Testis (tissue), 3 donors: Measurements from ENCODE around the gene TBL1XR1. TPM values are rescaled to one million over a fixed set of nuclear protein-coding genes. Genes with fewer than 3 reads are reported as not detected.

ENCODE experiments used
- DNase-seq: peaks from one replicate; pipeline ENCODE4 v3.0.0-alpha.2; 2019
- H3K27ac ChIP-seq, 2 donors: fragments of 200-600 bp; sonication (generic); one replicate each; pipeline ENCODE4 v1.5.1; 2019
- H3K27me3 ChIP-seq: fragments of 200-600 bp; sonication (generic); one replicate; pipeline ENCODE4 v1.5.1; 2019
- H3K36me3 ChIP-seq: fragments of 200-600 bp; sonication (generic); one replicate; pipeline ENCODE4 v1.5.1; 2017; ENCODE audit warnings: low read depth; ENCODE audit errors: missing control alignments
- H3K4me1 ChIP-seq: fragments of 200-600 bp; sonication (generic); one replicate; pipeline ENCODE4 v1.5.1; 2019
- H3K4me3 ChIP-seq, 2 donors: fragments of 200-600 bp; sonication (generic); one replicate each; pipeline ENCODE4 v1.5.1; 2017 to 2019
- H3K9me3 ChIP-seq: fragments of 200-600 bp; sonication (generic); one replicate; pipeline ENCODE4 v1.5.1; 2017
- POLR2A ChIP-seq: fragments of 450-650 bp; IDR thresholded peaks from one replicate; pipeline ENCODE4 v1.6.1; 2017; ENCODE audit warnings: antibody characterized with exemption, mild to moderate bottlenecking, moderate library complexity
- WGBS, 2 donors: methylation state at CpG; one replicate each; pipeline ENCODE4 v1.1.5; 2018; 5-methylcytosine and 5-hydroxymethylcytosine counted together
- intact Hi-C: fragments of 100-400 bp; cut with DNase I; formaldehyde crosslinking; loops from one replicate; pipeline ENCODE4 v1.15.1; 2023; ENCODE audit warnings: low total_unique reads
- polyA plus RNA-seq: library from polyadenylated mRNA; stranded (reverse); fragments of 350-450 nt; fragmentation: Illumina TruSeq; extraction: RNeasy Lipid Tissue Mini Kit (QIAGEN cat#74804); gene quantifications from one replicate; pipeline ENCODE4 v1.2.3, GENCODE V29; 2014; ENCODE audit warnings: low read depth, low replicate concordance; ENCODE audit not compliant: insufficient read depth
- total RNA-seq, 2 donors: library from RNA; depleted of rRNA; stranded (reverse); fragments of >200 nt; gene quantifications; one replicate each; pipeline ENCODE4 v1.2.3, GENCODE V29; 2016
- TF ChIP-seq, protein P1 (sequence below), 3 experiments: fragments of 450-650 bp in 2 of 3; fragments of 200-600 bp in 1 of 3; sonication (generic) in 1 of 3; IDR thresholded peaks; one replicate each; pipeline ENCODE4 v1.5.1; 2016 to 2019; ENCODE audit warnings: antibody characterized with exemption in 3 of 3, mild to moderate bottlenecking in 2 of 3, moderate library complexity in 1 of 3

Gene TBL1XR1
- total and polyA plus RNA-seq, 3 donors from 2014 or later: 44.2 to 67.6 (median 59.8) TPM

DNA sequence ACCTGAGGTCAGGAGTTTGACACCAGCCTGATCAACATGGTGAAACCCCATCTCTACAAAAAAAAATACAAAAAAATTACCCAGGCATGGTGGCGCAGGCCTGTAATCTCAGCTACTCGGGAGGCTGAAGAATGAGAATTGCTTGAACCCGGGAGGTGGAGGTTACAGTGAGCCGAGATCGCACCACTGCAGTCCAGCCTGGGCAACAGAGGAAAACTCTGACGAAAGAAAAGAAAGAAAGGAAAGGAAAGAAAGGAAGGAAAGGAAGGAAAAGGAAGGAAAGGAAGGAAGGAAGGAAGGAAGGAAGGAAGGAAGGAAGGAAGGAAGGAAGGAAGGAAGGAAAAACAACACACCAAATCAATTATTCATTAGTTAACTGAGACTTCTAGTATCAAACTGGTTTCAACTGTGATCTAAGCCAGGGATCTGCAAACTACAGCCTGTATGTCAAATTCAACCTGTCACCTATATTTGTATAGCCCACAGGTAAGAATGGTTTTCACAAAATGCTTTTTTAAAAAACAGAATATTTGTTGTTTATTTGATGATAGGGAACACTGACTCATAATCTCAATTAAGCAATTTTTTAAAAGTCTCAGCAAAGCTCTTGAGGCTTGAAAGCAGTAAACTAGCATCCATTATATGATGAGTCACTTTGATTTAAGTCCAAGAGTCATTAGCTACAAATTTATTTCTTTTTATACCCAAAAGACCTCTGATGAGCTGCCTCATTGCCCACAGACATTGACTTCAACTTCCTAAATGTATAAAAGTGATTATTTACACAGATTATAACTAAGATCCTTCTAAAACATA lies 127.6 kb downstream of the TBL1XR1 start:
- intact Hi-C loops: no loop called here
- 90 to 94% methylated on average over 6 of the region's 6 CpGs for WGBS, 2 donors
- no peaks in the 10 kb centered on the region for H3K4me1 ChIP-seq

DNA sequence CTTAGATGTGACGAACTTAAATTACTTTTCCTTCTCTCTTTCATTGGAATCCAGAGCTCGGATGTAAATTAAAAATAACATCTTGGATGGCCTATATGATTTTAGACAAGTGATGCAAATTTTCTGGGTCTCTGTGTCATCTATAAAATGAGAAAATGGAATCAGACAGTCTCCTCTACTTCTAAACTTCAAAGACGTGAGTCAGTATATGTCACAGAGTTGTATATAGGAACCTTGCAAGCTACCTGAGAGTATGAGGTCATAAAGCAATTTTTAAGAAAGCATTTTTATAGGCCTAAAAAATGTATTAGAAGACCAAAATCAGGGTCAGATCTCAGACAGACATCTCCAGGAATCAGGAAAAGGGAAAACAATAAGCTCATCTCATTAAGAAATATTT lies 128.3 kb downstream of the TBL1XR1 start:
- H3K9me3 ChIP-seq: no peaks in the 10 kb centered on the region
- intact Hi-C loops: no loop called here
- no peaks in the 10 kb centered on the region for H3K27me3 ChIP-seq
- 95 to 97% methylated on average over 3 of the region's 3 CpGs for WGBS, 2 donors
- H3K27ac ChIP-seq: no peak overlapping the region
- H3K36me3 ChIP-seq: no peaks in the 10 kb centered on the region
- no peak overlapping the region for H3K4me3 ChIP-seq
- TF ChIP-seq, protein P1, sequence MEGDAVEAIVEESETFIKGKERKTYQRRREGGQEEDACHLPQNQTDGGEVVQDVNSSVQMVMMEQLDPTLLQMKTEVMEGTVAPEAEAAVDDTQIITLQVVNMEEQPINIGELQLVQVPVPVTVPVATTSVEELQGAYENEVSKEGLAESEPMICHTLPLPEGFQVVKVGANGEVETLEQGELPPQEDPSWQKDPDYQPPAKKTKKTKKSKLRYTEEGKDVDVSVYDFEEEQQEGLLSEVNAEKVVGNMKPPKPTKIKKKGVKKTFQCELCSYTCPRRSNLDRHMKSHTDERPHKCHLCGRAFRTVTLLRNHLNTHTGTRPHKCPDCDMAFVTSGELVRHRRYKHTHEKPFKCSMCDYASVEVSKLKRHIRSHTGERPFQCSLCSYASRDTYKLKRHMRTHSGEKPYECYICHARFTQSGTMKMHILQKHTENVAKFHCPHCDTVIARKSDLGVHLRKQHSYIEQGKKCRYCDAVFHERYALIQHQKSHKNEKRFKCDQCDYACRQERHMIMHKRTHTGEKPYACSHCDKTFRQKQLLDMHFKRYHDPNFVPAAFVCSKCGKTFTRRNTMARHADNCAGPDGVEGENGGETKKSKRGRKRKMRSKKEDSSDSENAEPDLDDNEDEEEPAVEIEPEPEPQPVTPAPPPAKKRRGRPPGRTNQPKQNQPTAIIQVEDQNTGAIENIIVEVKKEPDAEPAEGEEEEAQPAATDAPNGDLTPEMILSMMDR (IDR thresholded peaks at IDR 0.05): no peak
- TF ChIP-seq POLR2A: no peak
- H3K4me1 ChIP-seq: no peaks in the 10 kb centered on the region
- no peak for DNase-seq

More for the DNA sequence above, 127.6 kb downstream of the TBL1XR1 start:
- Histone ChIP-seq H3K36me3 (no peaks in the 10 kb centered on the region), H3K9me3 (no peaks in the 10 kb centered on the region), H3K4me3 (no peak overlapping the region), H3K27me3 (no peaks in the 10 kb centered on the region), H3K27ac (no peak overlapping the region)
- no peak for DNase-seq
- TF ChIP-seq, protein P1 (IDR thresholded peaks at IDR 0.05): no peak
- TF ChIP-seq POLR2A: no peak

DNA sequence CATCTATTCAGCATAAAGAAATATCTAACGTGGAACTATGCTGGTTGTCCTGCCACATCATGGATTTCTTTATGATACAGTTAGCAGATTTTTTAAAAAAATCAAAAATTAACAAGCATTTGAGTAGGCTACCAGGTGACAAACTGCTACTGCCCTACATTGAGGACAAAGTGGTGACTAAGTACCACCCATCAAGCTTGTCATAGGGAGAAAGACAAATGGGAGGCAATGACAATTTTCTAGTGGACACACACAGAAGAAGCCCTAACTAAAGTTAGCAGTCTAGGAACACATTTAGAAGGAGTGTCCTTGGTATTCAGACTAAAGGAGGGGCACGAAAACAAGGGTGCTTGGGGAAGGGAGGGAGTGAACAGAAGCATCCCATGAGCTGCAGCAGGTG lies 131.2 kb downstream of the TBL1XR1 start:
- no peak for DNase-seq
- Histone ChIP-seq H3K27me3 (no peaks in the 10 kb centered on the region), H3K4me3 (no peak overlapping the region), H3K27ac (no peak overlapping the region), H3K36me3 (no peaks in the 10 kb centered on the region), H3K4me1 (no peaks in the 10 kb centered on the region), H3K9me3 (no peaks in the 10 kb centered on the region)
- no peak for TF ChIP-seq POLR2A
- TF ChIP-seq, protein P1 (IDR thresholded peaks at IDR 0.05): no peak
- 73 to 83% methylated on average over 2 of the region's 2 CpGs for WGBS, 2 donors
- intact Hi-C loops: no loop called here

DNA sequence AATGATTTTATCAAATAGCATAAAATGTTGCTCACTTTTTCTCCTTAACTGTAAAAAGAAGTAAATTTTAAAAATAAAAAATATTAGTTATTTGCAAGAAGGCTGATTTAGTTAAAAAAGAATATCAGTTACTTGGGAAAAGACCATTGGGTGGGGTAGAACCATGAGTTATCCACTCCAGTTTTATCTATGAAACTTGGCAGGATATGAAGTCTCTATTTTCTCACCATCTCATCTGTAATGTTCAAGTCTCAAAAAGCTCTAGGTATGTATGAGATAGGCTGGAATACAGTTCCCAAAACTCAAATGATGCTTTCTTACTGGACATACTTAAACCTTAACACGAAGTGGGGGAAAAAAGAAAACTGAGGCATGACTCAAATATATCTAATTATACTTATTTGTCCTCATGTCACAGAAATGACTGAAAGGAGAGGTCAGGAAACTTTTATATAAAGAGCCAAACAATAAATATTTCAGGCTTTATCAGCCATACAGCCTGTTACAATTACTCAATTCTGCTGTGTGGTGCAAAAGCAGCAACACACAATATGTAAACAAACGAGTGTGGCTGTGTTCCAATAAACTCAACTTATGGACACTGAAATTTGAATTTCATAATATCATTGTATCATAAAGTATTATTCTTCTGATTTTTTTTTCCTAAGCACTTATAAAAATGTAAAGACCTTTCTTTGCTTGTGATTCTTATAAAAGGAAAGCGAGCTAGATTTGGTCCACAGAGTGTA lies 131.8 kb downstream of the TBL1XR1 start:
- no peak for TF ChIP-seq POLR2A
- TF ChIP-seq, protein P1 (IDR thresholded peaks at IDR 0.05): no peak
- Histone ChIP-seq H3K4me1 (no peaks in the 10 kb centered on the region), H3K36me3 (no peaks in the 10 kb centered on the region), H3K9me3 (no peaks in the 10 kb centered on the region), H3K27ac (no peak overlapping the region), H3K27me3 (no peaks in the 10 kb centered on the region), H3K4me3 (no peak overlapping the region)
- DNase-seq: no peak
- 75 to 85% methylated on average over 3 of the region's 3 CpGs for WGBS, 2 donors
- intact Hi-C loops: no loop called here
